ENCODE data around the gene GOSR1.

Gene GOSR1

GRCh38 chr17:30576326-30576861, 99.2 kb downstream of the GOSR1 start:
- H3K4me1 ChIP-seq (ENCODE audit: control extremely low read depth in 1 of 4, control insufficient read depth in 4 of 4, insufficient read depth in 4 of 4, low read length in 3 of 4) = peaks cover 0 to 1% (median 0%) of the 10 kb centered on the region in 4 experiments
- no peaks in the 10 kb centered on the region for H3K27me3 ChIP-seq (replicated peaks in 2 of 5; ENCODE audit: control insufficient read depth in 4 of 5, insufficient read depth in 5 of 5, low read length in 4 of 5)
- H3K4me3 ChIP-seq (ENCODE audit: control insufficient read depth in 1 of 7, extremely low read depth in 1 of 7, insufficient read depth in 4 of 7, low read depth in 2 of 7, low read length in 6 of 7) = peak overlapping the region in 1 of 7 experiments; percentile 11
- no peak overlapping the region for H3K27ac ChIP-seq (ENCODE audit: insufficient read depth in 1 of 2, low read depth in 1 of 2, low read length in 2 of 2, poor library complexity in 1 of 2, severe bottlenecking in 2 of 2)
- ChIA-PET CTCF (no interaction called here), POLR2A (no interaction called here)
- no peak for DNase-seq
- 95% methylated on average over 17 of the region's 30 CpGs for WGBS (ENCODE audit: insufficient coverage)
- H3K9me3 ChIP-seq (ENCODE audit: control extremely low read depth in 1 of 5, control insufficient read depth in 4 of 5, insufficient read depth in 2 of 5, low read depth in 1 of 5, low read length in 4 of 5) = no peaks in the 10 kb centered on the region
- no peaks in the 10 kb centered on the region for H3K36me3 ChIP-seq (ENCODE audit: control insufficient read depth in 4 of 4, insufficient read depth in 4 of 4, low read length in 3 of 4)
